Activated T-cell treated with anti-CD3 and anti-CD28 coated beads, Interleukin-2, amount 50 U/mL, for 24 hours (primary cell): ENCODE results near the gene PAXIP1.
A peak's percentile ranks its signal among the peaks of the same experiment; 100 is the strongest.

Experiments
- DNase-seq: peaks from one replicate; pipeline ENCODE4 v3.0.0-alpha.2; 2020
- H3K27ac Mint-ChIP-seq: 2 replicates; pipeline ENCODE4 v1.8.0; 2020; ENCODE audit warnings: mild to moderate bottlenecking, mixed read lengths
- H3K27me3 Mint-ChIP-seq: 2 replicates; pipeline ENCODE4 v1.8.0; 2020; ENCODE audit warnings: mixed read lengths
- H3K36me3 Mint-ChIP-seq: 2 replicates; pipeline ENCODE4 v1.8.0; 2020; ENCODE audit warnings: low read depth, mixed read lengths
- H3K4me1 Mint-ChIP-seq: 2 replicates; pipeline ENCODE4 v1.8.0; 2020; ENCODE audit warnings: low read depth, mixed read lengths
- H3K4me3 Mint-ChIP-seq: 2 replicates; pipeline ENCODE4 v1.8.0; 2020; ENCODE audit warnings: mild to moderate bottlenecking, moderate library complexity, mixed read lengths
- H3K9me3 Mint-ChIP-seq: 2 replicates; pipeline ENCODE4 v1.8.0; 2020; ENCODE audit warnings: mixed read lengths

Gene PAXIP1

GRCh38 chr7:154977250-154977649 lies 25.7 kb downstream of the PAXIP1 start:
- no peaks in the 10 kb centered on the region for H3K9me3 Mint-ChIP-seq
- peaks cover 13% of the 10 kb centered on the region for H3K4me1 Mint-ChIP-seq
- DNase-seq, result no peak
- H3K27ac Mint-ChIP-seq, result no peak overlapping the region
- H3K27me3 Mint-ChIP-seq, result no peaks in the 10 kb centered on the region
- no peak overlapping the region for H3K4me3 Mint-ChIP-seq
- peaks cover 82% of the 10 kb centered on the region for H3K36me3 Mint-ChIP-seq

- H3K27me3 Mint-ChIP-seq, result no peaks in the 10 kb centered on the region
- H3K27ac Mint-ChIP-seq, result no peak overlapping the region
- H3K4me1 Mint-ChIP-seq, result peaks cover 13% of the 10 kb centered on the region
- no peak for DNase-seq
- H3K4me3 Mint-ChIP-seq, result no peak overlapping the region
- H3K9me3 Mint-ChIP-seq, result no peaks in the 10 kb centered on the region
- H3K36me3 Mint-ChIP-seq, result peaks cover 80% of the 10 kb centered on the region
Measured at GRCh38 chr7:154976844-154977243, 26.1 kb downstream of the PAXIP1 start.

GRCh38 chr7:154975984-154976383 lies 26.9 kb downstream of the PAXIP1 start:
- peaks cover 84% of the 10 kb centered on the region for H3K36me3 Mint-ChIP-seq
- no peaks in the 10 kb centered on the region for H3K27me3 Mint-ChIP-seq
- no peak overlapping the region for H3K4me3 Mint-ChIP-seq
- no peaks in the 10 kb centered on the region for H3K9me3 Mint-ChIP-seq
- DNase-seq, result no peak
- peaks cover 17% of the 10 kb centered on the region for H3K4me1 Mint-ChIP-seq
- H3K27ac Mint-ChIP-seq, result no peak overlapping the region

DNA sequence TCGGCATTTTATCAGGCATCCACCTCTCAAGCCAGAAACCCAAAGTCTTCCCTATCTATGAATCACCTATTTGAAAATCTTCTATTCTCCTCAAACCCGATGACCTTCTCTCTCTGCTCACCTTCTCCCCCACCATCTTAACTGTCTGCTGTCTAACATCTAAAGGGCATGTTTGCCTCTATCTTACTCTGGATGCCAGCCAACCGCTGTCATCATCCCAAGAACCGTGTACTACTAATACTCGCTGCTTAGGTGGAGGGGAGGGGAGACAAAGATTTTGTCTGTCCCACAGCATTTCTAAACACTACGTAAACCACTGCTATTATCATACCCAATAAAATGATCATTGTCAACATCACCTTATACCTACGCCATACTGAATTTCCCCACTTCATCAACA lies 29.5 kb downstream of the PAXIP1 start:
- Mint-ChIP-seq H3K4me1 (peaks cover 19% of the 10 kb centered on the region), H3K36me3 (peaks cover 94% of the 10 kb centered on the region), H3K9me3 (no peaks in the 10 kb centered on the region), H3K4me3 (no peak overlapping the region), H3K27ac (no peak overlapping the region), H3K27me3 (no peaks in the 10 kb centered on the region)
- DNase-seq, result no peak

DNA sequence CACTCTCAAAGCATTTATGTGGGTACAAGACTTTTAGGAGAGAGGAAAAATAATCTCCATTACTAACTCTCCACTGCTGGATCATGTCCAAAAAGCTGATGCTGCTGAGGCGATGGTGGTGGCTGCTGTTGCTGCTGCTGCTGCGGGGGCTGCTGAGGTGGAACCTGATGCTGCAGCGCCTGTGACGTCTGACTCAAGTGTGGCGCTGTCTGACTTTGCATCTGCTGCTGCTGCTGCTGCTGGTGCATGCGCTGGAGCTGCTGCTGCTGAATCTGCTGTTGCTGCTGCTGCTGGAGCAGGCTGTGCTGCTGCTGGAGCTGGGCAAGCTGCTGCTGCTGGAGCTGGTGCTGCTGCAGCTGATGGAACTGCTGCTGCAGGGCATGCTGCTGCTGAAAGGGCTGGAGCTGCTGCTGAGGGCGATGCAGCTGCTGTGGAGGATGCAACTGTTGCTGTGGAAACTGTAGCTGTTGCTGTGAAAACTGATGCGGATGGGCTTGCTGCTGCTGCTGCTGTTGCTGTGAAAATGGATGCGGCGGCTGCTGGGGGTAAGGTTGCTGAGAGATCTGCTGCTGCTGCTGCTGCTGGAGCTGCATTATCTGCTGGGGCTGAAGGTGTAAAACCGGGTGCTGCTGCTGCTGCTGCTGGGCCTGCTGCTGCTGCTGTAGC lies 34.5 kb downstream of the PAXIP1 start:
- peaks cover 98% of the 10 kb centered on the region for H3K36me3 Mint-ChIP-seq
- no peak for DNase-seq
- H3K4me3 Mint-ChIP-seq, result no peak overlapping the region
- H3K4me1 Mint-ChIP-seq, result peaks cover 9% of the 10 kb centered on the region
- no peaks in the 10 kb centered on the region for H3K27me3 Mint-ChIP-seq
- H3K9me3 Mint-ChIP-seq, result no peaks in the 10 kb centered on the region
- H3K27ac Mint-ChIP-seq, result no peak overlapping the region

GRCh38 chr7:154967401-154967955 lies 35.4 kb downstream of the PAXIP1 start:
- Mint-ChIP-seq H3K36me3 (peaks cover 98% of the 10 kb centered on the region), H3K9me3 (no peaks in the 10 kb centered on the region), H3K4me1 (peaks cover 6% of the 10 kb centered on the region), H3K27me3 (no peaks in the 10 kb centered on the region), H3K4me3 (no peak overlapping the region), H3K27ac (no peak overlapping the region)
- no peak for DNase-seq

DNA sequence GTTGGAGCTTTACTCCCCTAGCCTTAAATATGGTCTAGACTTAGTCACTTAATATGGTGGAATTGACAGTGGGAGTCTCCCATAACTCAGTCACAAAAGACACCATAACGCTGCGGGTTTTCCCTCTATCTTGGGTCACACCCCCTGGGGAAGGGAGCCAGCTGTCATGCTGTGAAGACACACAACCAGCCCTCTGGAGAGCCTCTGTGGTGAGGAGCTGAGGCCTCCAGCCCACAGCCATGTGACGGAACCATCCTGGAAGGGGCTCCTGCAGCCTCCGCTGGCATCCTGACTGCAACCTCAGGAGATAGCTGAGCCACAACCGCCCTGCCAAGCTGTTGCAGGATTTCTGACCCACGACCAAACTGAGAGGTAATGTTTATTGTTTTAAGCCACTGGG lies 37.9 kb downstream of the PAXIP1 start:
- no peaks in the 10 kb centered on the region for H3K9me3 Mint-ChIP-seq
- no peaks in the 10 kb centered on the region for H3K4me1 Mint-ChIP-seq
- H3K27ac Mint-ChIP-seq, result no peak overlapping the region
- H3K4me3 Mint-ChIP-seq, result no peak overlapping the region
- peaks cover 100% of the 10 kb centered on the region for H3K36me3 Mint-ChIP-seq
- no peak for DNase-seq
- no peaks in the 10 kb centered on the region for H3K27me3 Mint-ChIP-seq

DNA sequence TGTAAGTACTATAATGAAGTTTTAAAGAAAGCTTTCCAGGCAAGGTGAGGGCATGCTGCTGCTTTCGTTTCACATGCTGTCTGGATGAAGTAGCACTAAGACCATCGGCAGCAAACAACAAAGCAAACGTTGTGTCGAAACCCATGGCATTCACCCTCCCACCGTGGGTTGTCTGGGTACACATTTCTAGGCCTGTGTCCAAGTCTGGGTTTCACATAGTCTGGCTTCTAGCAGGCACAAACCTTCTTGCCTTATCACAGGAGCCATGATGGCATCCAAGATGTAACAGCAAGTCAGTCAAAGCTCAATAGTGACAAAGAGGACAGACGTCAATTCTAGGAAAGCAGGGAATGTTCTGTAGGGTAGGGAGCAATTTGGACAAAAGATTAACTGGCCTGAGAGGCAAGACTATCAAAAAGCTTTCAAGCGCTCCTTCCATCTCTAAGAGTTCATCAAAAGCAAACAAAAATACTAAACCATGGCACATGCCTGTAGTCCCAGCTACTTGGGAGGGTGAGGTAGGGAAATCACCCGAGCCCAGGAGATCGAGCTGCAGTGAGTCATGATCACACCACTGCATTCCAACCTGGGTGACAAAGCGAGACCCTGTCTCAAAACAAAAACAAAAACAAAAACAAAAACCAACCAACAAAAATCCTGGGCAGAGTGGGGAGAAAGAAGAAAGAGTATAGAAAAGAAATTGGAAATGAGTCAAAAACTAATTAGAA lies 42.7 kb downstream of the PAXIP1 start:
- no peak for DNase-seq
- H3K36me3 Mint-ChIP-seq, result peaks cover 100% of the 10 kb centered on the region
- no peak overlapping the region for H3K4me3 Mint-ChIP-seq
- no peaks in the 10 kb centered on the region for H3K9me3 Mint-ChIP-seq
- peak overlapping the region; percentile 62 for H3K27ac Mint-ChIP-seq
- no peaks in the 10 kb centered on the region for H3K27me3 Mint-ChIP-seq
- H3K4me1 Mint-ChIP-seq, result no peaks in the 10 kb centered on the region

DNA sequence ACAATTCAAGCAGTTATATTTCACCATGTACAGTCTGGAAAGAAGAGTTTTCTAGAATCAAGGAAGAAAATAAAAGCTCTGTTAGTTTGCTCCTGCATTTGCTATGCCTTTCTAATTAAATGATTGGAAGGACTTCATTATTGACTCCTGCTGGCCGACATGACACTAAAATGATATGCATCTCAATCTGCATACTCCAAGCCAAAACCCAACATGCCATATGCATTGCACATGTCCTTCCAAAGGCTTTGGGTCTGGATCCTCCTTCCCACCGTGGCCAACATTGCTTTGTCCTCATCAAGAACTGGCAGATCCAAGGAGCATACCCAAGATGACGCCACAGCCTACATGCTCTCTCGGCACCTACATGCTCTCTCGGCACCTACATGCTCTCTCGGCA lies 46.5 kb downstream of the PAXIP1 start:
- H3K9me3 Mint-ChIP-seq, result no peaks in the 10 kb centered on the region
- peak overlapping the region; percentile 10 for H3K27ac Mint-ChIP-seq
- H3K4me3 Mint-ChIP-seq, result no peak overlapping the region
- no peaks in the 10 kb centered on the region for H3K4me1 Mint-ChIP-seq
- peaks cover 98% of the 10 kb centered on the region for H3K36me3 Mint-ChIP-seq
- H3K27me3 Mint-ChIP-seq, result no peaks in the 10 kb centered on the region
- DNase-seq, result no peak

- Mint-ChIP-seq H3K27me3 (no peaks in the 10 kb centered on the region), H3K4me1 (no peaks in the 10 kb centered on the region), H3K36me3 (peaks cover 97% of the 10 kb centered on the region), H3K4me3 (no peak overlapping the region), H3K27ac (no peak overlapping the region), H3K9me3 (no peaks in the 10 kb centered on the region)
- peak; percentile 77 for DNase-seq
Measured at GRCh38 chr7:154953006-154953684, 49.8 kb downstream of the PAXIP1 start.

- no peak for DNase-seq
- Mint-ChIP-seq H3K4me3 (no peak overlapping the region), H3K36me3 (peaks cover 95% of the 10 kb centered on the region), H3K27me3 (no peaks in the 10 kb centered on the region), H3K27ac (no peak overlapping the region), H3K9me3 (no peaks in the 10 kb centered on the region), H3K4me1 (no peaks in the 10 kb centered on the region)
Measured at GRCh38 chr7:154950960-154951359, 52.0 kb downstream of the PAXIP1 start.

DNA sequence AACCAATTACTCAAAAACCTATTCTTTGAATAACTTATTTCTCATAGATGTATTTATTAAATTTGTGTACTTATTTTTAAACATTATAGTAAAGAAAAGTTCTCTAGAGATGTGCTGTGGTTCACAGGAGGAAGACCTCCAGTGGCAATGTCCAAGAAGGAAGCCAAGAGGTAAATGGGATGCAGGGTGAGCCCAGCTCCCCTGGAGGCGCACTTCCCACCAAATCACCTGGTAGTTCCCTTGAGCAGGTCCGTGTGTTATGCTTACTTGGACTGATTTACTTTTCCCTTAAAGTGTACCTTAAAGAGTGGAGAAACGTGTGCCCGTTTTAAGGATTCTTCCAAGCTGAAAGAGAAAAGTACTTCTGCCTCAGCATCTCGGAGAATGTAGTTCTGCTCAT lies 55.3 kb downstream of the PAXIP1 start:
- no peak for DNase-seq
- H3K9me3 Mint-ChIP-seq, result no peaks in the 10 kb centered on the region
- no peaks in the 10 kb centered on the region for H3K27me3 Mint-ChIP-seq
- no peak overlapping the region for H3K4me3 Mint-ChIP-seq
- no peaks in the 10 kb centered on the region for H3K4me1 Mint-ChIP-seq
- H3K36me3 Mint-ChIP-seq, result peaks cover 95% of the 10 kb centered on the region
- no peak overlapping the region for H3K27ac Mint-ChIP-seq

- Mint-ChIP-seq H3K4me3 (no peak overlapping the region), H3K9me3 (no peaks in the 10 kb centered on the region), H3K4me1 (no peaks in the 10 kb centered on the region), H3K36me3 (peaks cover 93% of the 10 kb centered on the region), H3K27me3 (no peaks in the 10 kb centered on the region), H3K27ac (no peak overlapping the region)
- DNase-seq, result no peak
Measured at GRCh38 chr7:154946166-154946565, 56.8 kb downstream of the PAXIP1 start.

GRCh38 chr7:154943906-154944305 lies 59.0 kb downstream of the PAXIP1 start:
- no peak for DNase-seq
- Mint-ChIP-seq H3K27ac (no peak overlapping the region), H3K36me3 (peaks cover 77% of the 10 kb centered on the region), H3K4me3 (no peak overlapping the region), H3K27me3 (no peaks in the 10 kb centered on the region), H3K9me3 (no peaks in the 10 kb centered on the region), H3K4me1 (no peaks in the 10 kb centered on the region)

GRCh38 chr7:154942691-154943090 lies 60.2 kb downstream of the PAXIP1 start:
- Mint-ChIP-seq H3K4me1 (peaks cover 3% of the 10 kb centered on the region), H3K27me3 (no peaks in the 10 kb centered on the region), H3K27ac (no peak overlapping the region), H3K9me3 (no peaks in the 10 kb centered on the region), H3K36me3 (peaks cover 66% of the 10 kb centered on the region), H3K4me3 (no peak overlapping the region)
- no peak for DNase-seq
